Dendritic cell treated with granulocyte-macrophage colony-stimulating factor and Interleukin-4, amounts not matched to agents 40 ng/mL and 50 ng/mL, for 4 days (primary cell): ENCODE measurements around the gene PPM1L.

Experiments used
- H3K27ac Mint-ChIP-seq: one replicate; pipeline ENCODE4 v1.8.0; 2022; ENCODE audit warnings: mild to moderate bottlenecking, mixed read lengths
- H3K27me3 Mint-ChIP-seq: one replicate; pipeline ENCODE4 v1.8.0; 2022; ENCODE audit warnings: mild to moderate bottlenecking, mixed read lengths
- H3K36me3 Mint-ChIP-seq: one replicate; pipeline ENCODE4 v1.8.0; 2022; ENCODE audit warnings: low read depth, mixed read lengths
- H3K4me1 Mint-ChIP-seq: one replicate; pipeline ENCODE4 v1.8.0; 2022; ENCODE audit warnings: low read depth, mixed read lengths
- H3K4me3 Mint-ChIP-seq: one replicate; pipeline ENCODE4 v1.8.0; 2022; ENCODE audit warnings: mild to moderate bottlenecking, moderate library complexity, mixed read lengths
- H3K9me3 Mint-ChIP-seq: one replicate; pipeline ENCODE4 v1.8.0; 2022; ENCODE audit warnings: mixed read lengths
- intact Hi-C: fragments of 100-400 bp; cut with micrococcal nuclease; formaldehyde crosslinking; loops from one replicate; pipeline ENCODE4 v1.15.0; 2022

Gene PPM1L

GRCh38 chr3:160748787-160749186 lies 7.2 kb upstream of the PPM1L start:
- H3K4me3 Mint-ChIP-seq = no peak overlapping the region
- no peaks in the 10 kb centered on the region for H3K27me3 Mint-ChIP-seq
- intact Hi-C loops = no loop called here

GRCh38 chr3:160753953-160754352 lies 2.1 kb upstream of the PPM1L start:
- H3K9me3 Mint-ChIP-seq = no peaks in the 10 kb centered on the region
- intact Hi-C loops = loop anchor here (2.0 to 10.0 kb wide), 3 partner anchors 91 to 189 kb away; partner anchors contain the start of gene KPNA4
- peaks cover 45% of the 10 kb centered on the region for H3K36me3 Mint-ChIP-seq
- peak overlapping the region; percentile 93 for H3K4me3 Mint-ChIP-seq
- H3K4me1 Mint-ChIP-seq = peaks cover 22% of the 10 kb centered on the region
- H3K27ac Mint-ChIP-seq = peak overlapping the region; percentile 97
- peaks cover 2% of the 10 kb centered on the region for H3K27me3 Mint-ChIP-seq

More at GRCh38 chr3:160748787-160749186, 7.2 kb upstream of the PPM1L start:
- Mint-ChIP-seq H3K4me1 (peaks cover 4% of the 10 kb centered on the region), H3K9me3 (no peaks in the 10 kb centered on the region), H3K27ac (no peak overlapping the region), H3K36me3 (peaks cover 7% of the 10 kb centered on the region)

- Mint-ChIP-seq H3K27ac (peak overlapping the region; percentile 97), H3K36me3 (peaks cover 45% of the 10 kb centered on the region), H3K27me3 (peaks cover 2% of the 10 kb centered on the region), H3K4me1 (peaks cover 26% of the 10 kb centered on the region), H3K4me3 (peak overlapping the region; percentile 93), H3K9me3 (no peaks in the 10 kb centered on the region)
- intact Hi-C loops = loop anchor here (2.0 to 10.0 kb wide), 3 partner anchors 90 to 190 kb away; partner anchors contain the start of gene KPNA4
Observed at GRCh38 chr3:160754371-160754854, 1.6 kb upstream of the PPM1L start.

- peaks cover 2% of the 10 kb centered on the region for H3K27me3 Mint-ChIP-seq
- intact Hi-C loops = loop anchor here (1.0 to 10.0 kb wide), 7 partner anchors 47 to 467 kb away; partner anchors contain the start of genes KPNA4 and NMD3
- H3K36me3 Mint-ChIP-seq = peaks cover 45% of the 10 kb centered on the region
- peak overlapping the region; percentile 97 for H3K27ac Mint-ChIP-seq
- peaks cover 32% of the 10 kb centered on the region for H3K4me1 Mint-ChIP-seq
- no peaks in the 10 kb centered on the region for H3K9me3 Mint-ChIP-seq
- peak overlapping the region; percentile 93 for H3K4me3 Mint-ChIP-seq
Observed at GRCh38 chr3:160754855-160755747, 930 bp upstream of the PPM1L start.

GRCh38 chr3:160757233-160758106 lies 1.4 kb downstream of the PPM1L start:
- H3K36me3 Mint-ChIP-seq = peaks cover 56% of the 10 kb centered on the region
- H3K27me3 Mint-ChIP-seq = peaks cover 2% of the 10 kb centered on the region
- intact Hi-C loops = loop anchor here (2.0 to 10.0 kb wide), 6 partner anchors 45 to 465 kb away; partner anchors contain the start of gene NMD3
- H3K27ac Mint-ChIP-seq = peak overlapping the region; percentile 97
- peaks cover 35% of the 10 kb centered on the region for H3K4me1 Mint-ChIP-seq
- peak overlapping the region; percentile 93 for H3K4me3 Mint-ChIP-seq
- H3K9me3 Mint-ChIP-seq = peaks cover 7% of the 10 kb centered on the region

DNA sequence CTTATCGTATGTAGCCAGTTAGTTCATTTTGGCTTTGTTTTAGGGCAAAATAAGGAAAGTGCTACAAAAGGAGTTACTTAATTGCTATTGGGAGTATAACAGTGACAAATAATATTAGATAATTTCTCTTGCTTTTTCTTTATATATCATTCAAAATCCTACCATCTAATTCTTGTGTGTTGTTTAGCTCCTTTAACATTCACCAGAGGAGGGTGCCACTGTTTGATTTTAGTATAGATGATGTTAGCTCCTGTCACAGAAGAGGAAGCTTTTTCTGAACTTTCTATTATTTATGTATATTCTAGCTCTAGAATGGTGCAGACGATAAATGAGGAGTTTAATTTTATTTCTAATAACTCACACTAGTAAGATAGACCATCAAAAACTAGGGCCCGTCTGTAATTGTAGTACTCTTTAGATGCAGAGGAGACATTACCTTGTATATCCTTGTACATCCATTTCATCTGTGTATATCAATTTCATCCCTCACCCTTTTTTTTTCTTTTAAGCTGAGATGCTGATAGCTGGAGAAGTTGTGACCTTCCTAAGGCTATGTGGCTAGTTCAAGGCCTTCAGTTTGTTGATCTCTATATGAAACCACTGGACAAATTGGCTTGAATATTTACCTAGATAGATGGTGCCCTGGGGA lies 3.0 kb downstream of the PPM1L start:
- intact Hi-C loops = loop anchor here (5.0 to 10.0 kb wide), 5 partner anchors 43 to 463 kb away; partner anchors contain the start of gene NMD3
- peaks cover 66% of the 10 kb centered on the region for H3K36me3 Mint-ChIP-seq
- peaks cover 43% of the 10 kb centered on the region for H3K4me1 Mint-ChIP-seq
- peaks cover 2% of the 10 kb centered on the region for H3K27me3 Mint-ChIP-seq
- peaks cover 7% of the 10 kb centered on the region for H3K9me3 Mint-ChIP-seq
- peak overlapping the region; percentile 93 for H3K4me3 Mint-ChIP-seq
- H3K27ac Mint-ChIP-seq = no peak overlapping the region

- intact Hi-C loops = no loop called here
- Mint-ChIP-seq H3K27me3 (no peaks in the 10 kb centered on the region), H3K36me3 (peaks cover 51% of the 10 kb centered on the region), H3K9me3 (peaks cover 7% of the 10 kb centered on the region), H3K4me1 (peaks cover 39% of the 10 kb centered on the region), H3K27ac (no peak overlapping the region), H3K4me3 (no peak overlapping the region)
Observed at GRCh38 chr3:160763073-160763472, 7.0 kb downstream of the PPM1L start.

GRCh38 chr3:160765211-160765610 lies 9.2 kb downstream of the PPM1L start:
- no peak overlapping the region for H3K4me3 Mint-ChIP-seq
- no peak overlapping the region for H3K27ac Mint-ChIP-seq
- H3K36me3 Mint-ChIP-seq = peaks cover 55% of the 10 kb centered on the region
- H3K27me3 Mint-ChIP-seq = no peaks in the 10 kb centered on the region
- intact Hi-C loops = no loop called here
- H3K4me1 Mint-ChIP-seq = peaks cover 44% of the 10 kb centered on the region
- H3K9me3 Mint-ChIP-seq = peaks cover 7% of the 10 kb centered on the region

GRCh38 chr3:160768031-160768430 lies 12.0 kb downstream of the PPM1L start:
- peaks cover 53% of the 10 kb centered on the region for H3K4me1 Mint-ChIP-seq

DNA sequence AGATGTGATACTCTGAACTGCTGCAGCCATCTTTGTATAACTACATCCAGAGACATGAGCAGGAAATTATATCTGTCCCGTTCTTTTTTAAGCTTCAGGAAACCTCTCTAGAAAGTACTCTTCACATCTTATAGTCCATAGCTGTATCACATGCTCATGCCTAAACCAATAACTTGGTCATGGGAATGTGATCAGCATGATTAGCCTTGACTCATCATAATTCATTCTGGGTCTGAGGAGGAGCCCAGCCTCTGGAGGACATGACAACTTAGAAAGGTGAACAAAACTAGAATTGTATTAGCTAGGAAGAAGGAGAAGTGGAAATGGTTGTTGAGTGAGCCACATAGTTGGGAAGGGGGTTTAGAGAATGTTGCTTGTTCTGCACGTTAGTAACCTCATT lies 12.9 kb downstream of the PPM1L start:
- Mint-ChIP-seq H3K4me3 (no peak overlapping the region), H3K4me1 (peaks cover 56% of the 10 kb centered on the region), H3K36me3 (peaks cover 29% of the 10 kb centered on the region), H3K27me3 (no peaks in the 10 kb centered on the region), H3K27ac (no peak overlapping the region), H3K9me3 (no peaks in the 10 kb centered on the region)
- intact Hi-C loops = no loop called here

More at GRCh38 chr3:160768031-160768430, 12.0 kb downstream of the PPM1L start:
- Mint-ChIP-seq H3K4me3 (no peak overlapping the region), H3K27me3 (no peaks in the 10 kb centered on the region), H3K9me3 (no peaks in the 10 kb centered on the region), H3K36me3 (peaks cover 35% of the 10 kb centered on the region), H3K27ac (no peak overlapping the region)
- intact Hi-C loops = no loop called here

DNA sequence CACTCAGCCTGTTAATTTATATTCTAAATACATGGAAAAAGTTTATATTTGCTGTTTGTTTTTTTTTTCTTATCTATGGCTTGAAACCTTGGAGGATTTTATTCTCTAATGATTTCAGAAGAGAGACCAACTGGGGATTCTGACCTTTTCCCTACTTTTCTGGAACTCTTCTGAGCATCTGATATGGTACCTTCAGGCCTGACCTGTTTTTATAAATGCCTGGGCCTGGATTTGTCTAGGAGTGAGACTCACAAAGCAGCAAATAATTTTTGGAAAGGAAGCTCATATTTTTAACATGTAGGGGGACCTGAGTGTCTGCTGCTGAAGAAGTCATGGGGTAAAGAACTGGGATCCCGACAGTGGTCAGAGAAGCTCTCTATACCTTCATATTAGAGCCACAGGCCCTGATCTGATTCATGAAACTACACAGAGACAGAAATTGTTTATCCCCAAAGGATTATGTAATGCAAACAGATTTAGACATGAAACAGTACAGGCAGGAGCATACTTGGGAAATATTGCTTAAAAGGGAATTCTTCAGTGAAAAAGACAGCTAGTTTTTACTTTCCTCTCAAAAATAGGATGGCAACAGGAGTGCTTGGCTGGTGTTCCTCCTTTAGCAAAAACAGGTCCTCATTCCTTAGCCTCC lies 15.9 kb downstream of the PPM1L start:
- intact Hi-C loops = no loop called here
- H3K36me3 Mint-ChIP-seq = peaks cover 10% of the 10 kb centered on the region

DNA sequence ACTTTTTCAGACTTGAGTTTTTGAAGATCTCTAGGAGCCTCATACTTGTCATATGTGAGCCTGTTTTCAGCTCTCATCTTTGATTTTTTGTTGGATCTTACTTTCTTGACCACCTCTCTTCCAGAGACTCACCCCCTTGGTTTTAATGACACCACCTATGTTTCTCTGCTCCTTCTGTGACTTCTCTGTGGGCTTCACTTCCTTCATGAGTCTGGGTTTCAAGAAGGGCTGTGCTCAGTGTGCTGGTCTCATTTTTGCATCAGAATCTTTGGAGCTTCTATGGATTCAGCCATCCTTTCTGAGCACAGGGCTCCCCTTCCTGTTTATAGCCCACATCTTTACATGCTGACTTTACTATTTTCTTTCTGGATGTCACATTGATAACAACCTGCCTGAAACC lies 17.7 kb downstream of the PPM1L start:
- Mint-ChIP-seq H3K4me1 (peaks cover 72% of the 10 kb centered on the region), H3K27ac (peak overlapping the region; percentile 81), H3K36me3 (peaks cover 5% of the 10 kb centered on the region), H3K9me3 (no peaks in the 10 kb centered on the region), H3K27me3 (no peaks in the 10 kb centered on the region), H3K4me3 (peak overlapping the region; percentile 35)
- intact Hi-C loops = no loop called here

More for the DNA sequence above, 15.9 kb downstream of the PPM1L start:
- Mint-ChIP-seq H3K4me3 (no peak overlapping the region), H3K27me3 (no peaks in the 10 kb centered on the region), H3K27ac (no peak overlapping the region), H3K9me3 (no peaks in the 10 kb centered on the region), H3K4me1 (peaks cover 65% of the 10 kb centered on the region)

DNA sequence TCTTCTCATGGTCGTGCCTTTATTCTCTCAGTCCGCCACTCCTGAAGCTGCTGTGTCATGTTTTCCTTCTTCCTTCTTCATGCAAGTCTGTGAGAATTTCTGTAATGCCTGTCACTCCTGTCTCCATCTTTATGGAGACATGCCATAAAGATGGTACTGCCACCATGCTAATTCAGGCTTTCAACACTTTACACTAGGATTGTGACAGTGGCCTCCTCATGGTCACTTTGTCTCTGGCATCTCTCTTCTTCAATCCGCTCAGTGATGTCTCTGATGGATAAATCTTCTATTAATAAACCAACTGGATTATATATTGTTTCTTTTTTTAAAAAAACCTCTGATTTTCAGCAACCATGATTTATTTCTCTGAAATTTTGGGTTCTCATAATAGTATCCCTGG lies 18.1 kb downstream of the PPM1L start:
- Mint-ChIP-seq H3K4me3 (peak overlapping the region; percentile 35), H3K4me1 (peaks cover 72% of the 10 kb centered on the region), H3K36me3 (peaks cover under 1% of the 10 kb centered on the region), H3K27ac (peak overlapping the region; percentile 81), H3K9me3 (no peaks in the 10 kb centered on the region), H3K27me3 (no peaks in the 10 kb centered on the region)
- intact Hi-C loops = no loop called here
